Ishikawa (cell line): ENCODE measurements around the gene PKD1.

ENCODE experiments used
- CEBPB ChIP-seq: IDR thresholded peaks from 2 replicates; pipeline ENCODE4 v1.6.1; 2012
- CREB1 ChIP-seq: IDR thresholded peaks from 2 replicates; pipeline ENCODE4 v1.6.1; 2012; ENCODE audit warnings: low read depth
- EGR1 ChIP-seq: IDR thresholded peaks from 2 replicates; pipeline ENCODE4 v1.6.1; 2012
- EP300 ChIP-seq: IDR thresholded peaks from 2 replicates; pipeline ENCODE4 v1.6.1; 2012; ENCODE audit warnings: borderline replicate concordance
- FOXM1 ChIP-seq: IDR thresholded peaks from 2 replicates; pipeline ENCODE4 v1.6.1; 2012; ENCODE audit warnings: low read depth, borderline replicate concordance
- MAX ChIP-seq: IDR thresholded peaks from 2 replicates; pipeline ENCODE4 v1.6.1; 2012
- NFIC ChIP-seq: IDR thresholded peaks from 2 replicates; pipeline ENCODE4 v1.6.1; 2012
- RAD21 ChIP-seq: IDR thresholded peaks from 2 replicates; pipeline ENCODE4 v1.6.1; 2012; ENCODE audit warnings: low read depth
- REST ChIP-seq: IDR thresholded peaks from 2 replicates; pipeline ENCODE4 v1.6.1; 2012; ENCODE audit warnings: low read depth, mild to moderate bottlenecking
- TAF1 ChIP-seq: IDR thresholded peaks from 2 replicates; pipeline ENCODE4 v1.6.1; 2012; ENCODE audit warnings: low read depth, mild to moderate bottlenecking
- TCF12 ChIP-seq: IDR thresholded peaks from 2 replicates; pipeline ENCODE4 v1.6.1; 2012; ENCODE audit warnings: low read depth
- TEAD4 ChIP-seq: IDR thresholded peaks from 2 replicates; pipeline ENCODE4 v1.6.1; 2012
- USF1 ChIP-seq: IDR thresholded peaks from 2 replicates; pipeline ENCODE4 v1.6.1; 2012
- YY1 ChIP-seq: IDR thresholded peaks from 2 replicates; pipeline ENCODE4 v1.6.1; 2012; ENCODE audit warnings: low read depth
- ZBTB7A ChIP-seq: IDR thresholded peaks from 2 replicates; pipeline ENCODE4 v1.6.1; 2012; ENCODE audit warnings: low read depth

The PKD1 gene

GRCh38 chr16:2066139-2066538 is 69.6 kb downstream of the PKD1 start:
- no peak for TF ChIP-seq YY1
- TF ChIP-seq RAD21 = no peak
- no peak for TF ChIP-seq USF1
- no peak for TF ChIP-seq NFIC
- TF ChIP-seq CEBPB = no peak
- TF ChIP-seq CREB1 = no peak
- no peak for TF ChIP-seq EGR1
- TF ChIP-seq TEAD4 = no peak
- TF ChIP-seq FOXM1 = no peak
- no peak for TF ChIP-seq TAF1
- TF ChIP-seq TCF12 = no peak
- no peak for TF ChIP-seq REST
- no peak for TF ChIP-seq ZBTB7A
- no peak for TF ChIP-seq EP300

GRCh38 chr16:2064368-2064945 is 71.2 kb downstream of the PKD1 start:
- TF ChIP-seq EP300 (no peak), EGR1 (no peak), CEBPB (no peak), YY1 (no peak), REST (no peak), TEAD4 (no peak), TCF12 (no peak), USF1 (no peak), NFIC (no peak), CREB1 (no peak), MAX (no peak), TAF1 (no peak), ZBTB7A (no peak), RAD21 (no peak)

GRCh38 chr16:2063861-2064260 is 71.8 kb downstream of the PKD1 start:
- TF ChIP-seq EGR1 (no peak), TCF12 (no peak), FOXM1 (no peak), CEBPB (no peak), NFIC (no peak), YY1 (no peak), USF1 (no peak), TEAD4 (no peak), MAX (no peak), ZBTB7A (no peak), RAD21 (no peak)

- TF ChIP-seq FOXM1 = no peak
- no peak for TF ChIP-seq EGR1
- no peak for TF ChIP-seq ZBTB7A
Observed at GRCh38 chr16:2062801-2063200, 72.9 kb downstream of the PKD1 start.

GRCh38 chr16:2061526-2061925 is 74.2 kb downstream of the PKD1 start:
- no peak for TF ChIP-seq REST
- TF ChIP-seq FOXM1 = no peak
- TF ChIP-seq TCF12 = no peak
- TF ChIP-seq CREB1 = no peak
